ENCODE measurements around the gene KIF5A. TPM values are rescaled to one million over a fixed set of nuclear protein-coding genes. Genes with fewer than 3 reads are reported as not detected.

KIF5A gene
- total and polyA plus RNA-seq, 2 donors (not counting 1 experiment from before 2014, with no cell fraction given), result 0.09 to 0.67 TPM

DNA sequence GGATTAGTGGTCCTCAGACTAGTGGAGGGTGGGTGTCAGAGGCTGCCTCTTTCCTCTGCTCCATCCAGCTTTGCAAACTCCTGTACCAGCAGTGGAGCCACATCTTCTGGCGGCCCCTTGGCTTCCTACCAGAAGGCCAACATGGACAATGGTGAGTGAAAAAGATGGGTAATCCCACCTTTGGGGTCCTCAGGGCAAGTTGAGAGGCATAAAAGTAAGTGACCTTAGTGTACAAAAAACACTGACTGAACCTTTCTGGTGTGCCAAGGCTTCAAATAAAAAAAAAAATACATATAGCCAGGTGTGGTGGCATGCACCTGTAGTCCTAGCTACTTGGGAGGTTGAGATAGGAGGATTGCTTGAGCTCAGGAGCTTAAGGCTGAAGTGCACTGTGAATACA lies 32.0 kb downstream of the KIF5A start:
- no peaks in the 10 kb centered on the region for H4K20me1 ChIP-seq (ENCODE audit: control insufficient read depth, insufficient read depth, low read length, poor library complexity, severe bottlenecking)
- 100% methylated on average over 1 of the region's 1 CpG for WGBS (ENCODE audit: insufficient coverage)
- Mint-ChIP-seq H3K27ac (no peak overlapping the region), H3K9me3 (ENCODE audit: insufficient read depth) (no peaks in the 10 kb centered on the region), H3K4me1 (peaks cover 2% of the 10 kb centered on the region), H3K4me3 (no peak overlapping the region), H3K27me3 (peaks cover 14% of the 10 kb centered on the region)
- POLR2A ChIA-PET, result no interaction called here
- intact Hi-C loops (cut with micrococcal nuclease), result loop anchor here (2.0 kb wide), 1 partner anchor 59 kb away; the partner anchor contains the start of gene MBD6
- peaks cover 0 to 41% (median 5%) of the 10 kb centered on the region in 4 experiments for H3K27me3 ChIP-seq (replicated peaks in 1 of 4; ENCODE audit: control extremely low read depth in 1 of 4, control insufficient read depth in 3 of 4, insufficient read depth in 4 of 4, low read length in 3 of 4)
- ATAC-seq (ENCODE audit: low read depth), result no peak
- no peak overlapping the region for H3K27ac ChIP-seq (ENCODE audit: low read length in 2 of 2)
- no peak overlapping the region for H3K4me3 ChIP-seq (ENCODE audit: control extremely low read depth in 1 of 5, extremely low read depth in 1 of 5, insufficient read depth in 1 of 5, low read depth in 2 of 5, low read length in 4 of 5)
- no peak for TF ChIP-seq EZH2 (IDR thresholded peaks at IDR 0.05; ENCODE audit: borderline replicate concordance, insufficient read depth, low read depth, low read length, poor library complexity, severe bottlenecking)
- TF ChIP-seq, protein P1, sequence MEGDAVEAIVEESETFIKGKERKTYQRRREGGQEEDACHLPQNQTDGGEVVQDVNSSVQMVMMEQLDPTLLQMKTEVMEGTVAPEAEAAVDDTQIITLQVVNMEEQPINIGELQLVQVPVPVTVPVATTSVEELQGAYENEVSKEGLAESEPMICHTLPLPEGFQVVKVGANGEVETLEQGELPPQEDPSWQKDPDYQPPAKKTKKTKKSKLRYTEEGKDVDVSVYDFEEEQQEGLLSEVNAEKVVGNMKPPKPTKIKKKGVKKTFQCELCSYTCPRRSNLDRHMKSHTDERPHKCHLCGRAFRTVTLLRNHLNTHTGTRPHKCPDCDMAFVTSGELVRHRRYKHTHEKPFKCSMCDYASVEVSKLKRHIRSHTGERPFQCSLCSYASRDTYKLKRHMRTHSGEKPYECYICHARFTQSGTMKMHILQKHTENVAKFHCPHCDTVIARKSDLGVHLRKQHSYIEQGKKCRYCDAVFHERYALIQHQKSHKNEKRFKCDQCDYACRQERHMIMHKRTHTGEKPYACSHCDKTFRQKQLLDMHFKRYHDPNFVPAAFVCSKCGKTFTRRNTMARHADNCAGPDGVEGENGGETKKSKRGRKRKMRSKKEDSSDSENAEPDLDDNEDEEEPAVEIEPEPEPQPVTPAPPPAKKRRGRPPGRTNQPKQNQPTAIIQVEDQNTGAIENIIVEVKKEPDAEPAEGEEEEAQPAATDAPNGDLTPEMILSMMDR (IDR thresholded peaks at IDR 0.05), result no peak
- CTCF ChIA-PET, result interaction anchor here (1.3 to 7.2 kb wide), 8 partner anchors 11 to 111 kb away, joined by 3 to 122 read pairs (median 24); partner anchors contain the start of genes ARHGEF25, B4GALNT1 and PIP4K2C
- H2AFZ ChIP-seq (ENCODE audit: insufficient read depth, low read depth, low read length, poor library complexity, severe bottlenecking), result no peak overlapping the region
- no peaks in the 10 kb centered on the region for H3K79me2 ChIP-seq (ENCODE audit: control insufficient read depth, insufficient read depth, low read length)
- peaks cover 0 to 3% of the 10 kb centered on the region in 2 donors for H3K4me1 ChIP-seq (ENCODE audit: control insufficient read depth in 2 of 2, insufficient read depth in 2 of 2, low read length in 2 of 2)
- DNase-seq, result no peak
- no peak overlapping the region for H3K9ac ChIP-seq (ENCODE audit: low read length)
- no peaks in the 10 kb centered on the region for H3K9me3 ChIP-seq (ENCODE audit: control extremely low read depth in 1 of 3, control insufficient read depth in 2 of 3, insufficient read depth in 1 of 3, low read length in 2 of 3)
- no peak overlapping the region for H3K4me2 ChIP-seq (replicated peaks; ENCODE audit: low read depth, low read length, poor library complexity, severe bottlenecking)
- H3K36me3 ChIP-seq (replicated peaks in 1 of 2; ENCODE audit: control extremely low read depth in 1 of 2, control insufficient read depth in 1 of 2, extremely low read depth in 1 of 2, insufficient read depth in 2 of 2, low read length in 1 of 2), result no peaks in the 10 kb centered on the region

DNA sequence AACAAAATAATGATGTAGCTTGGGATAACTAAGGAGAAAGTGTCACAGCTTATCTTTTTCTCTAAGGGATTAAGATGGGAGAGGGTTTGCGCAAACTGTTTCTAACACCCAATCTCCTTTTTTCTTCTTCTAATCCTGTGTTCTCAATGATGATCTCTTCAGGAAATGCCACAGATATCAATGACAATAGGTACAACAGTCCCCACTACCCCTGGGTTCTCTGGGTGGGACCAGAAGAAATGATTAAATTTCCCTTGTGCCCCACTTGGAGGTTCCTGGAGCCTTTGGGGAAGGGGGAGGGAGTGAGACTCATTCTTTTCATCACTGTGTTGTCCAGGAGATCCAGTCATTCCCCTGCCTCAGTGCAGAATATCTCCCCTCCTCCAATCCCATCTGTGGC lies 32.6 kb downstream of the KIF5A start:
- H3K36me3 ChIP-seq (replicated peaks in 1 of 2; ENCODE audit: control extremely low read depth in 1 of 2, control insufficient read depth in 1 of 2, extremely low read depth in 1 of 2, insufficient read depth in 2 of 2, low read length in 1 of 2), result no peaks in the 10 kb centered on the region
- H4K20me1 ChIP-seq (ENCODE audit: control insufficient read depth, insufficient read depth, low read length, poor library complexity, severe bottlenecking), result no peaks in the 10 kb centered on the region
- ATAC-seq (ENCODE audit: low read depth) (no peak), DNase-seq (no peak)
- H2AFZ ChIP-seq (ENCODE audit: insufficient read depth, low read depth, low read length, poor library complexity, severe bottlenecking), result no peak overlapping the region
- intact Hi-C loops (cut with micrococcal nuclease), result loop anchor here (2.0 kb wide), 1 partner anchor 60 kb away; the partner anchor contains the start of gene MBD6
- ChIA-PET POLR2A (no interaction called here), CTCF (interaction anchor here (0.8 to 7.2 kb wide), 13 partner anchors 10 to 322 kb away, joined by 3 to 122 read pairs (median 17); partner anchors contain the start of genes ARHGEF25, B4GALNT1, PIP4K2C and TSPAN31)
- no peak overlapping the region for H3K27ac ChIP-seq (ENCODE audit: low read length in 2 of 2)
- WGBS (ENCODE audit: insufficient coverage), result no CpG with 5 or more reads among the region's 1 CpG
- no peaks in the 10 kb centered on the region for H3K79me2 ChIP-seq (ENCODE audit: control insufficient read depth, insufficient read depth, low read length)
- no peak for TF ChIP-seq EZH2 (IDR thresholded peaks at IDR 0.05; ENCODE audit: borderline replicate concordance, insufficient read depth, low read depth, low read length, poor library complexity, severe bottlenecking)
- TF ChIP-seq, protein P1 (IDR thresholded peaks at IDR 0.05), result no peak
- no peak overlapping the region for H3K4me3 ChIP-seq (ENCODE audit: control extremely low read depth in 1 of 5, extremely low read depth in 1 of 5, insufficient read depth in 1 of 5, low read depth in 2 of 5, low read length in 4 of 5)
- Mint-ChIP-seq H3K9me3 (ENCODE audit: insufficient read depth) (no peaks in the 10 kb centered on the region), H3K4me1 (peaks cover 2% of the 10 kb centered on the region), H3K27ac (no peak overlapping the region), H3K4me3 (no peak overlapping the region), H3K27me3 (peaks cover 14% of the 10 kb centered on the region)
- no peaks in the 10 kb centered on the region for H3K9me3 ChIP-seq (ENCODE audit: control extremely low read depth in 1 of 3, control insufficient read depth in 2 of 3, insufficient read depth in 1 of 3, low read length in 2 of 3)
- H3K4me2 ChIP-seq (replicated peaks; ENCODE audit: low read depth, low read length, poor library complexity, severe bottlenecking), result no peak overlapping the region
- H3K9ac ChIP-seq (ENCODE audit: low read length), result no peak overlapping the region
- peaks cover 0 to 3% of the 10 kb centered on the region in 2 donors for H3K4me1 ChIP-seq (ENCODE audit: control insufficient read depth in 2 of 2, insufficient read depth in 2 of 2, low read length in 2 of 2)
- H3K27me3 ChIP-seq (replicated peaks in 1 of 4; ENCODE audit: control extremely low read depth in 1 of 4, control insufficient read depth in 3 of 4, insufficient read depth in 4 of 4, low read length in 3 of 4), result peaks cover 0 to 41% (median 5%) of the 10 kb centered on the region in 4 experiments
